HG02885 (cell line): Measurements from ENCODE around the gene PPP2R2B.
"Not testable (repeated sequence)": the region's sequence is repeated elsewhere in the genome, so short reads cannot be mapped to it uniquely, and the experiment has no call there.

Source experiments
- ATAC-seq: cut with Tn5 transposase; IDR thresholded peaks from one replicate; pipeline ENCODE4 v1.9.1; 2021; ENCODE audit warnings: mild to moderate bottlenecking; ENCODE audit not compliant: unreplicated experiment, poor library complexity

Gene PPP2R2B

GRCh38 chr5:146630472-146630871, 248.1 kb downstream of the PPP2R2B start:
- no peak for ATAC-seq

GRCh38 chr5:146628950-146629349, 249.6 kb downstream of the PPP2R2B start:
- ATAC-seq, result no peak

- ATAC-seq, result no peak
These were observed 251.6 kb downstream of the PPP2R2B start for GRCh38 chr5:146626936-146627335.

- ATAC-seq, result no peak
These were observed 254.4 kb downstream of the PPP2R2B start for GRCh38 chr5:146624179-146624578.

GRCh38 chr5:146623666-146624065, 254.9 kb downstream of the PPP2R2B start:
- ATAC-seq, result no peak

GRCh38 chr5:146623009-146623408, 255.5 kb downstream of the PPP2R2B start:
- ATAC-seq, result no peak

- ATAC-seq, result no peak
These were observed 256.2 kb downstream of the PPP2R2B start for GRCh38 chr5:146622391-146622790.

GRCh38 chr5:146620669-146621051, 257.9 kb downstream of the PPP2R2B start:
- no peak for ATAC-seq

- ATAC-seq, result no peak
These were observed 258.4 kb downstream of the PPP2R2B start for GRCh38 chr5:146620031-146620668.

- no peak for ATAC-seq
These were observed 260.1 kb downstream of the PPP2R2B start for GRCh38 chr5:146618434-146618833.

GRCh38 chr5:146609731-146610130, 268.8 kb downstream of the PPP2R2B start:
- ATAC-seq, result not testable (repeated sequence)

GRCh38 chr5:146607659-146608332, 270.8 kb downstream of the PPP2R2B start:
- ATAC-seq, result no peak

- no peak for ATAC-seq
These were observed 271.7 kb downstream of the PPP2R2B start for GRCh38 chr5:146606893-146607292.

GRCh38 chr5:146600376-146600775, 278.2 kb downstream of the PPP2R2B start:
- ATAC-seq, result no peak

GRCh38 chr5:146599261-146599660, 279.3 kb downstream of the PPP2R2B start:
- no peak for ATAC-seq

GRCh38 chr5:146595088-146595487, 283.5 kb downstream of the PPP2R2B start:
- no peak for ATAC-seq

- ATAC-seq, result no peak
These were observed 286.2 kb downstream of the PPP2R2B start for GRCh38 chr5:146592352-146592751.

- ATAC-seq, result no peak
These were observed 289.6 kb downstream of the PPP2R2B start for GRCh38 chr5:146589028-146589345.

- ATAC-seq, result no peak
These were observed 290.1 kb downstream of the PPP2R2B start for GRCh38 chr5:146588331-146589027.

- no peak for ATAC-seq
These were observed 291.8 kb downstream of the PPP2R2B start for GRCh38 chr5:146586752-146587151.

GRCh38 chr5:146584750-146585149, 293.8 kb downstream of the PPP2R2B start:
- ATAC-seq, result no peak
